AG04450 (cell line): ENCODE measurements around the gene ZCCHC14. TPM values are rescaled to one million over a fixed set of nuclear protein-coding genes. Genes with fewer than 3 reads are reported as not detected.
"Not testable (repeated sequence)": the region's sequence is repeated elsewhere in the genome, so short reads cannot be mapped to it uniquely, and the experiment has no call there.

Source experiments
- CTCF ChIA-PET: fragments of 300-600, 350-600 bp; formaldehyde crosslinking; extraction: SDS; loops from one replicate; lab custom pipeline; 2022; ENCODE audit warnings: antibody characterized with exemption, inconsistent platforms; lab: Charles Lee
- POLR2A ChIA-PET: fragments of 350-600 bp; formaldehyde crosslinking; extraction: SDS; loops from one replicate; lab custom pipeline; 2021; ENCODE audit warnings: antibody characterized with exemption, inconsistent platforms; lab: Yijun Ruan, JAX
- DNase-seq: peaks from one replicate; pipeline ENCODE4 v3.0.0-alpha.2; 2011; ENCODE audit warnings: low read depth, low spot score
- H3K27ac ChIP-seq: one replicate; pipeline ENCODE4 v1.5.1; 2012; ENCODE audit warnings: low read depth, low read length, control low read depth
- H3K27me3 ChIP-seq: one replicate; pipeline ENCODE4 v1.6.0; 2012; ENCODE audit warnings: low read length; ENCODE audit not compliant: control insufficient read depth, insufficient read depth
- H3K4me3 ChIP-seq: 2 replicates; pipeline ENCODE4 v1.5.1; 2011; ENCODE audit warnings: mild to moderate bottlenecking, low read depth, low read length, control low read depth
- H3K9me3 ChIP-seq: 2 replicates; pipeline ENCODE4 v1.5.1; 2012; ENCODE audit warnings: low read length; ENCODE audit not compliant: control insufficient read depth, insufficient read depth
- CTCF ChIP-seq: IDR thresholded peaks from 2 replicates; pipeline ENCODE4 v1.5.1; 2011; ENCODE audit warnings: low read depth, low read length, control low read depth, inconsistent platforms
- polyA plus RNA-seq: library from polyadenylated mRNA; depleted of rRNA; stranded (reverse); fragments of >200 nt; gene quantifications from 2 replicates; pipeline ENCODE4 v1.2.3, GENCODE V29; 2011

Gene ZCCHC14
- polyA plus RNA-seq, 1 experiment: 6.2 TPM

- Histone ChIP-seq H3K4me3 (no peak overlapping the region), H3K9me3 (peaks cover 3% of the 10 kb centered on the region; the same call in 1 of the 2 replicates), H3K27me3 (no peaks in the 10 kb centered on the region), H3K27ac (no peak overlapping the region)
- ChIA-PET POLR2A (no interaction called here), CTCF (no interaction called here)
- no peak for DNase-seq
- TF ChIP-seq CTCF: no peak
Observed at GRCh38 chr16:87484487-87485331, 8.1 kb downstream of the ZCCHC14 start.

- Histone ChIP-seq H3K9me3 (peaks cover 3% of the 10 kb centered on the region; the same call in 1 of the 2 replicates), H3K4me3 (no peak overlapping the region), H3K27me3 (no peaks in the 10 kb centered on the region), H3K27ac (no peak overlapping the region)
- no peak for TF ChIP-seq CTCF
- ChIA-PET CTCF (no interaction called here), POLR2A (no interaction called here)
- DNase-seq: no peak
Observed at GRCh38 chr16:87483481-87483880, 9.3 kb downstream of the ZCCHC14 start.

- DNase-seq, H3K27me3 ChIP-seq, H3K4me3 ChIP-seq, CTCF ChIA-PET, H3K27ac ChIP-seq, H3K9me3 ChIP-seq, POLR2A ChIA-PET: not testable (repeated sequence)
Observed at GRCh38 chr16:87482670-87483069, 10.2 kb downstream of the ZCCHC14 start.

GRCh38 chr16:87482266-87482665, 10.6 kb downstream of the ZCCHC14 start:
- ChIA-PET CTCF (no interaction called here), POLR2A (no interaction called here)
- TF ChIP-seq CTCF: no peak
- H3K27me3 ChIP-seq: no peaks in the 10 kb centered on the region
- H3K27ac ChIP-seq: no peak overlapping the region
- H3K9me3 ChIP-seq: peaks cover 3% of the 10 kb centered on the region; the same call in 1 of the 2 replicates
- no peak for DNase-seq
- H3K4me3 ChIP-seq: no peak overlapping the region

GRCh38 chr16:87481711-87482110, 11.1 kb downstream of the ZCCHC14 start:
- not testable (repeated sequence) for H3K4me3 ChIP-seq

GRCh38 chr16:87477209-87477981, 15.4 kb downstream of the ZCCHC14 start:
- POLR2A ChIA-PET, DNase-seq, H3K9me3 ChIP-seq, H3K27ac ChIP-seq, CTCF ChIA-PET, H3K27me3 ChIP-seq, H3K4me3 ChIP-seq: not testable (repeated sequence)

More at GRCh38 chr16:87481711-87482110, 11.1 kb downstream of the ZCCHC14 start:
- H3K27ac ChIP-seq, H3K27me3 ChIP-seq, CTCF ChIA-PET, DNase-seq, POLR2A ChIA-PET, H3K9me3 ChIP-seq: not testable (repeated sequence)
